ENCODE measurements around the gene IGSF3. TPM values are rescaled to one million over a fixed set of nuclear protein-coding genes. Genes with fewer than 3 reads are reported as not detected.

Gene IGSF3
- total RNA-seq, 1 experiment from 2014 or later = 3.5 TPM

DNA sequence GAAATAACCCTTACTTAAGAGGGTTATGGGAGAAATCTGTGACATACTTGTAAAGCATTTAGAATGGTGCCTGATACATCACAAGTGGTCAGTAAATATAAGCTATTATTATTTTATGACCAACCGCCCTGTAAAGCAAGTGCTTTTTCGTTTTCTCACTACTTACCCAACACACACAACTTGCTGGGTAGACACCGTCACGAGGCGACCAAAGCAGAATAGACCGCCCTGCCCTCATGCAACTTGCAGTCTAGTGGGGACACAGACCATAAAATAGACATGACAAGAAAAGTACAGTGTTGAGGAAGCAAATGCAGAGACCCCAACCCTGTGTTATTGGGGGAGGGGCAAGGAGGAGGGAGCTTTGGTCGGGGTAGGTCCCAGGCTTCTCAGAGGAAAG lies 744 bp upstream of the IGSF3 start:
- TF ChIP-seq, protein P1, sequence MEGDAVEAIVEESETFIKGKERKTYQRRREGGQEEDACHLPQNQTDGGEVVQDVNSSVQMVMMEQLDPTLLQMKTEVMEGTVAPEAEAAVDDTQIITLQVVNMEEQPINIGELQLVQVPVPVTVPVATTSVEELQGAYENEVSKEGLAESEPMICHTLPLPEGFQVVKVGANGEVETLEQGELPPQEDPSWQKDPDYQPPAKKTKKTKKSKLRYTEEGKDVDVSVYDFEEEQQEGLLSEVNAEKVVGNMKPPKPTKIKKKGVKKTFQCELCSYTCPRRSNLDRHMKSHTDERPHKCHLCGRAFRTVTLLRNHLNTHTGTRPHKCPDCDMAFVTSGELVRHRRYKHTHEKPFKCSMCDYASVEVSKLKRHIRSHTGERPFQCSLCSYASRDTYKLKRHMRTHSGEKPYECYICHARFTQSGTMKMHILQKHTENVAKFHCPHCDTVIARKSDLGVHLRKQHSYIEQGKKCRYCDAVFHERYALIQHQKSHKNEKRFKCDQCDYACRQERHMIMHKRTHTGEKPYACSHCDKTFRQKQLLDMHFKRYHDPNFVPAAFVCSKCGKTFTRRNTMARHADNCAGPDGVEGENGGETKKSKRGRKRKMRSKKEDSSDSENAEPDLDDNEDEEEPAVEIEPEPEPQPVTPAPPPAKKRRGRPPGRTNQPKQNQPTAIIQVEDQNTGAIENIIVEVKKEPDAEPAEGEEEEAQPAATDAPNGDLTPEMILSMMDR (IDR thresholded peaks at IDR 0.05; ENCODE audit: unreplicated experiment) = no peak
- BruUV-seq (replicated peaks) = no TSS peak
- Mint-ChIP-seq H3K4me3 (ENCODE audit: unreplicated experiment) (peak overlapping the region; percentile 68), H3K36me3 (ENCODE audit: insufficient read depth, unreplicated experiment) (no peaks in the 10 kb centered on the region), H3K4me1 (ENCODE audit: insufficient read depth, unreplicated experiment) (no peaks in the 10 kb centered on the region), H3K27ac (ENCODE audit: low read depth, unreplicated experiment) (no peak overlapping the region), H3K27me3 (ENCODE audit: insufficient read depth, unreplicated experiment) (no peaks in the 10 kb centered on the region), H3K9me3 (ENCODE audit: unreplicated experiment) (no peaks in the 10 kb centered on the region)
- no peak for DNase-seq (ENCODE audit: unreplicated experiment)
- ChIA-PET CTCF (interaction anchor here (0.7 to 1.5 kb wide), 3 partner anchors 55 to 99 kb away, joined by 3 to 7 read pairs (median 3); no protein-coding TSS in a partner anchor), POLR2A (interaction anchor here (1.2 kb wide), 1 partner anchor 27 kb away, joined by 7 read pairs; no protein-coding TSS in a partner anchor)
- intact Hi-C loops (cut with micrococcal nuclease) = no loop called here

- Mint-ChIP-seq H3K27me3 (ENCODE audit: insufficient read depth, unreplicated experiment) (no peaks in the 10 kb centered on the region), H3K4me3 (ENCODE audit: unreplicated experiment) (peak overlapping the region; percentile 68), H3K27ac (ENCODE audit: low read depth, unreplicated experiment) (no peak overlapping the region), H3K9me3 (ENCODE audit: unreplicated experiment) (no peaks in the 10 kb centered on the region), H3K4me1 (ENCODE audit: insufficient read depth, unreplicated experiment) (no peaks in the 10 kb centered on the region), H3K36me3 (ENCODE audit: insufficient read depth, unreplicated experiment) (no peaks in the 10 kb centered on the region)
- no TSS peak for BruUV-seq (replicated peaks)
- intact Hi-C loops (cut with micrococcal nuclease) = no loop called here
- CTCF ChIA-PET = interaction anchor here (1.4 to 1.5 kb wide), 2 partner anchors 56 to 71 kb away, joined by 3 to 5 read pairs; no protein-coding TSS in a partner anchor
- peak; percentile 35 for DNase-seq (ENCODE audit: unreplicated experiment)
- TF ChIP-seq, protein P1 (IDR thresholded peaks at IDR 0.05; ENCODE audit: unreplicated experiment) = no peak
- POLR2A ChIA-PET = interaction anchor here (0.7 to 1.8 kb wide), 5 partner anchors 9 to 393 kb away, joined by 3 to 7 read pairs (median 5); partner anchors contain the start of gene TTF2
Observed at GRCh38 chr1:116667078-116667574, 407 bp downstream of the IGSF3 start.

DNA sequence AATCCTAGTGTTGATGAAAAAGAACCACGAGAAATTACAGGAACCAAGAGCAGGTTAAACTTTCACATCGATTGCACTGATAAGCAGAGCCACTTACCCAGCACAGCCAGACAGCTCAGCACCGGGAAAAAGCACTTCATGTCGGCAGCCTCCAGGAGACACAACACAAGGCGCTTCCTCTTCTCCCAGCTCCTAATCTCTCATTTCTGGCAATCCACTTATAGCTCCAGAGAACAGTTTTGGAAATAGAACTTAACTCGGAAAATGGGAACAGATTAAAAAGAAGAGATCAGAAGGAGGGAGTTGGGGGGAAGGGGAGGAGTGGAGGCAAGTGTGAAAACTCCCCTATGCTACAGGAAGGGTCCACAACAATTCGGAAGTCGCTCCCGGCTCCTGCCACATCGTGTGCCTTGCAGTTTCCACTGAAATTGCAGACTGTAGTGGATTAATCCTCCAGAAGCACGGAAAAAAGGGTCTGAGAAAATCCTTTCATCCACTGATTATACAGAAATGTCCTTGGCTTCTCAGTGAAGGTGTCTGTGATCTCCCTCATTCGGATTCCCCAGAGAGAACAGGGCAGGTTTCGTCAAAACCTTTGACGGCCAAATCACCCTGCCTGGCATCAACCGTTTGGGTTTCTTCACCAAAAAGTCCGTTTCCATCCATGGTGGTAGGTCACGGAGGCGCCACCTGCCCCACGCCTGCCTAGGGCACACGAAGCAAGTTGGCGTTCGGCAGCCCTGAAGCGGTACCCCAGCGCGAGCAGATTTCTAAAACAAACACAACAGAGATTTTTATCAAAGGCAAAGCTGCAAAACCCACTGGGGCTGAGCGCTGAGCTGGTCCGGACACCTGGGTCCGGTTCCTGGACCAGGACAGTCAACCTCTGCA lies 1.1 kb downstream of the IGSF3 start:
- CTCF ChIA-PET = interaction anchor here (1.4 kb wide), 1 partner anchor 71 kb away, joined by 5 read pairs; no protein-coding TSS in a partner anchor
- Mint-ChIP-seq H3K36me3 (ENCODE audit: insufficient read depth, unreplicated experiment) (no peaks in the 10 kb centered on the region), H3K4me1 (ENCODE audit: insufficient read depth, unreplicated experiment) (no peaks in the 10 kb centered on the region), H3K4me3 (ENCODE audit: unreplicated experiment) (peak overlapping the region; percentile 68), H3K27me3 (ENCODE audit: insufficient read depth, unreplicated experiment) (no peaks in the 10 kb centered on the region), H3K27ac (ENCODE audit: low read depth, unreplicated experiment) (no peak overlapping the region), H3K9me3 (ENCODE audit: unreplicated experiment) (no peaks in the 10 kb centered on the region)
- BruUV-seq (replicated peaks) = no TSS peak
- TF ChIP-seq, protein P1 (IDR thresholded peaks at IDR 0.05; ENCODE audit: unreplicated experiment) = no peak
- intact Hi-C loops (cut with micrococcal nuclease) = no loop called here
- POLR2A ChIA-PET = interaction anchor here (1.2 to 1.8 kb wide), 2 partner anchors 10 to 27 kb away, joined by 4 to 5 read pairs; no protein-coding TSS in a partner anchor
- no peak for DNase-seq (ENCODE audit: unreplicated experiment)

DNA sequence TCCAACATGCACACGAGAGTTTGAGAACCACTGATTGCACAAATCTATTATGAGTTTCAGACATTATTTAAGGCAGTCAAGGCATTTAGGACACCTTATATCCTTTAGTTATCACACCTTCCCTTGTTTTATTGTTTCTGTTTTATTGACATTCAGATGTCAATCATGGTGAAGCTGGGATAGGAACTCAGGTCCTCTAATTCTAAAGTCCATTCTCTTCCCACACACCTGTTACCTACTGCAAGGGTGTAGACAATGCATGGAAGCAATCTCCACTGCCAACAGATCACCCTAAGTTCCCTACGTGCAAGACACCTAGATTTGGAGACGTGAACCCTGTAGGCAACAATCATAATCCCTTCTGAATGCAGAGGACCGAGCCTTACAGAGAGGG lies 2.6 kb downstream of the IGSF3 start:
- intact Hi-C loops (cut with micrococcal nuclease) = no loop called here
- TF ChIP-seq, protein P1 (IDR thresholded peaks at IDR 0.05; ENCODE audit: unreplicated experiment) = no peak
- ChIA-PET CTCF (interaction anchor here (0.8 kb wide), 1 partner anchor 60 kb away, joined by 3 read pairs; no protein-coding TSS in a partner anchor), POLR2A (no interaction called here)
- no peaks in the 10 kb centered on the region for H3K9me3 Mint-ChIP-seq (ENCODE audit: unreplicated experiment)
- no peak overlapping the region for H3K4me3 Mint-ChIP-seq (ENCODE audit: unreplicated experiment)
- H3K27me3 Mint-ChIP-seq (ENCODE audit: insufficient read depth, unreplicated experiment) = no peaks in the 10 kb centered on the region
- H3K4me1 Mint-ChIP-seq (ENCODE audit: insufficient read depth, unreplicated experiment) = no peaks in the 10 kb centered on the region
- BruUV-seq (replicated peaks) = no TSS peak
- no peak overlapping the region for H3K27ac Mint-ChIP-seq (ENCODE audit: low read depth, unreplicated experiment)
- DNase-seq (ENCODE audit: unreplicated experiment) = no peak
- H3K36me3 Mint-ChIP-seq (ENCODE audit: insufficient read depth, unreplicated experiment) = no peaks in the 10 kb centered on the region

Data from MCF 10A (cell line).